Brain pericyte (primary cell): ENCODE measurements around the gene ITIH6.

Experiments used
- DNase-seq: peaks from one replicate; pipeline ENCODE4 v3.0.0-alpha.2; 2012; ENCODE audit warnings: low read depth, low spot score

The ITIH6 gene

GRCh38 chrX:54711735-54712134 lies 86.3 kb downstream of the ITIH6 start:
- DNase-seq, result no peak

- no peak for DNase-seq
These were observed 87.1 kb downstream of the ITIH6 start for GRCh38 chrX:54710920-54711319.

- no peak for DNase-seq
These were observed 89.7 kb downstream of the ITIH6 start for GRCh38 chrX:54708404-54708803.
